Ovary (tissue), 9 donors: Measurements from ENCODE around the gene MACC1. TPM values are rescaled to one million over a fixed set of nuclear protein-coding genes. Genes with fewer than 3 reads are reported as not detected.

ENCODE experiments used
- DNase-seq, 5 donors: peaks; one replicate each; pipeline ENCODE4 v3.0.0-alpha.2; 2019 to 2020
- H3K27ac ChIP-seq, 2 donors: fragments of 200-600 bp; one replicate each; pipeline versions ENCODE4 v1.5.1 to v1.8.0; 2019 to 2022
- H3K27me3 ChIP-seq: fragments of 200-600 bp; one replicate; pipeline ENCODE4 v1.8.0; 2022
- H3K36me3 ChIP-seq: fragments of 200-600 bp; sonication (generic); one replicate; pipeline ENCODE4 v1.5.1; 2019
- H3K4me1 ChIP-seq: one replicate; pipeline ENCODE4 v1.8.1; 2013; ENCODE audit warnings: mild to moderate bottlenecking, moderate library complexity; ENCODE audit not compliant: insufficient read depth
- H3K4me3 ChIP-seq: fragments of 200-600 bp; sonication (generic); one replicate; pipeline ENCODE4 v1.5.1; 2017
- H3K9me3 ChIP-seq, 2 donors: fragments of 200-600 bp in 1 of 2; sonication (generic) in 1 of 2; one replicate each; pipeline versions ENCODE4 v1.5.1 to v1.8.1; 2013 to 2019; ENCODE audit warnings: mild to moderate bottlenecking in 1 of 2, moderate library complexity in 1 of 2
- EP300 ChIP-seq: sonication (generic); formaldehyde crosslinking; IDR thresholded peaks from one replicate; pipeline ENCODE4 v1.6.1; 2017; ENCODE audit warnings: antibody characterized with exemption
- POLR2A ChIP-seq: fragments of 450-650 bp; IDR thresholded peaks from one replicate; pipeline ENCODE4 v1.6.1; 2017; ENCODE audit warnings: antibody characterized with exemption, mild to moderate bottlenecking, moderate library complexity
- WGBS, 3 donors: extraction: QIAGEN DNeasy Blood & Tissue Kit in 1 of 3; methylation state at CpG; one replicate each; pipeline versions ENCODE4 v1.1.5 to v1.1.7; 2013 to 2017; 5-methylcytosine and 5-hydroxymethylcytosine counted together
- intact Hi-C, 4 donors: fragments of 100-400 bp; cut with DNase I; formaldehyde crosslinking; loops; one replicate each; pipeline versions ENCODE4 v1.11.0 to v1.15.1; 2022 to 2023
- polyA plus RNA-seq, 2 donors: library from polyadenylated mRNA; stranded (reverse); fragments of 200-250 nt in 1 of 2; fragments of 350-450 nt in 1 of 2; fragmentation: Illumina TruSeq in 1 of 2; extraction: RNeasy Lipid Tissue Mini Kit (QIAGEN cat#74804) in 1 of 2; gene quantifications; one replicate each; pipeline ENCODE4 v1.2.3, GENCODE V29; 2013 to 2014
- total RNA-seq, 7 donors: library from RNA; depleted of rRNA in 2 of 7; stranded (reverse); fragments of >200 nt in 2 of 7; fragmentation: NEBNext Ultra II Directional in 3 of 7; extraction: Animal tissue kit (Norgen Biotek cat#: 25700) in 3 of 7; gene quantifications; one replicate each; pipeline versions ENCODE4 v1.1.0 to v1.2.4, GENCODE V29; 2016 to 2023
- TF ChIP-seq, protein P1 (sequence below), 3 donors: fragments of 450-650 bp in 2 of 3; fragments of 200-600 bp in 1 of 3; IDR thresholded peaks; one replicate each; pipeline versions ENCODE4 v1.5.1 to v1.8.0; 2016 to 2022; ENCODE audit warnings: antibody characterized with exemption in 3 of 3, mild to moderate bottlenecking in 1 of 3
- donor health status: DM: no; HTN: no; CAD: no; lungs with moderate emphysema.
- donor health status: DM: no; HTN: no; CAD: no.
- donor health status: Bipolar disorder and iron deficiency.
- donor health status: DM: yes; HTN: yes; CAD: no.
- donor health status: DM: no; HTN: no; CAD: no.
- donor health status: DM: yes; HTN: yes; CAD: no.

The MACC1 gene
- total and polyA plus RNA-seq, 9 donors: 0.05 to 3.5 (median 0.33) TPM; not detected in 2

DNA sequence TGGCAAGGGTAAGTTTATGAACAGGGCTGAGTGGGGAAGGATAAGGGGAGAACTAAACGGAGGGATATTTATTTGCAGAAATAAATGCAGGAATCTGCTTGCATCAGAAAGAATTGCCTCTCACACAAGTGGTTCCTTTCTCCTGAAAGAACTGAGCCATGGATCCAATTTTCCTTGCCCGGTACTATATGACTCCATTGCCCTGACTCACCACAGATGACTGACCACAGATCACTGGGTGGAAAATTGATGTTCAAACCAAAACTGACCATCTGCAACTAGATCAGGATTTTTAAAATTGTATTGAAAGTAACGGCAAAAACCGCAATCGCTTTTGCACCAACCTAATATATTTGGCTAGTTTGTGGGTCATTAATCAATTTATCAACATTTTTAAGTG lies 6.2 kb upstream of the MACC1 start:
- intact Hi-C loops: no loop called here
- TF ChIP-seq POLR2A (no peak), EP300 (no peak)
- TF ChIP-seq, protein P1, sequence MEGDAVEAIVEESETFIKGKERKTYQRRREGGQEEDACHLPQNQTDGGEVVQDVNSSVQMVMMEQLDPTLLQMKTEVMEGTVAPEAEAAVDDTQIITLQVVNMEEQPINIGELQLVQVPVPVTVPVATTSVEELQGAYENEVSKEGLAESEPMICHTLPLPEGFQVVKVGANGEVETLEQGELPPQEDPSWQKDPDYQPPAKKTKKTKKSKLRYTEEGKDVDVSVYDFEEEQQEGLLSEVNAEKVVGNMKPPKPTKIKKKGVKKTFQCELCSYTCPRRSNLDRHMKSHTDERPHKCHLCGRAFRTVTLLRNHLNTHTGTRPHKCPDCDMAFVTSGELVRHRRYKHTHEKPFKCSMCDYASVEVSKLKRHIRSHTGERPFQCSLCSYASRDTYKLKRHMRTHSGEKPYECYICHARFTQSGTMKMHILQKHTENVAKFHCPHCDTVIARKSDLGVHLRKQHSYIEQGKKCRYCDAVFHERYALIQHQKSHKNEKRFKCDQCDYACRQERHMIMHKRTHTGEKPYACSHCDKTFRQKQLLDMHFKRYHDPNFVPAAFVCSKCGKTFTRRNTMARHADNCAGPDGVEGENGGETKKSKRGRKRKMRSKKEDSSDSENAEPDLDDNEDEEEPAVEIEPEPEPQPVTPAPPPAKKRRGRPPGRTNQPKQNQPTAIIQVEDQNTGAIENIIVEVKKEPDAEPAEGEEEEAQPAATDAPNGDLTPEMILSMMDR (IDR thresholded peaks at IDR 0.05): no peak
- no peaks in the 10 kb centered on the region for H3K9me3 ChIP-seq
- no peak overlapping the region for H3K27ac ChIP-seq
- no peaks in the 10 kb centered on the region for H3K27me3 ChIP-seq
- no peaks in the 10 kb centered on the region for H3K36me3 ChIP-seq
- WGBS, 3 donors: 92 to 96% (median 93%) methylated on average over 5 of the region's 5 CpGs
- no peak overlapping the region for H3K4me3 ChIP-seq
- no peak for DNase-seq
- H3K4me1 ChIP-seq: no peaks in the 10 kb centered on the region

DNA sequence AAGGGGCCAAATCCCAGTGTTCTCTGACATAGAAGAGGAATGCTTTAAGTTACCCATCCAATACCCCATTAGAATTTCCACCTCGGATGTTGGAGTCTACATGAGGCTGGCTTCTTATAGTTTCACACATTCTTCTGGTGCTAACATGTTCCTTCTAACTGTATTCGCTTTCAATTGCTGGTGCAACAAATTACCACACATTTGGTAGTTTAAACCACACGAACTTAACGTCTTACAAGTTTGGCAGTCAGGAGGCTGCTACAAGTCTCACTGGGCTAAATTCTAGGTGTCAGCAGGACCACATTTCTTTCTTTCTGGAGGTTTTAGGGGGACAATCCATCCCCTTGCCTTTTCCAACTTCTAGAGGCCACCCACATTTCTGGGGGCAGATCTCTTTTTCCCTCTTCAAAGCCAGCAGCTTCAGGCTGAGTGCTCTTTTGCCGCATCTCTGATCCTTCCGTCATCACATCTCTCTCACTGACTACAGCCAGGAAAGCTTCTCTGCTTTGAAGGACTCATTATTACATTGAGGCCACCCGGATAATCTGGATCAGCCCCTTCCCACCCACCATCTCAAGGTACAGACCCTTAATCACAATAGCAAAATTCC lies 5.1 kb upstream of the MACC1 start:
- Histone ChIP-seq H3K36me3 (no peaks in the 10 kb centered on the region), H3K27ac (no peak overlapping the region), H3K9me3 (no peaks in the 10 kb centered on the region), H3K27me3 (no peaks in the 10 kb centered on the region), H3K4me1 (no peaks in the 10 kb centered on the region), H3K4me3 (no peak overlapping the region)
- WGBS, 3 donors: 83 to 86% (median 83%) methylated on average over 7 of the region's 7 CpGs
- TF ChIP-seq EP300 (no peak), POLR2A (no peak)
- TF ChIP-seq, protein P1 (IDR thresholded peaks at IDR 0.05): no peak
- DNase-seq: no peak
- intact Hi-C loops: no loop called here

DNA sequence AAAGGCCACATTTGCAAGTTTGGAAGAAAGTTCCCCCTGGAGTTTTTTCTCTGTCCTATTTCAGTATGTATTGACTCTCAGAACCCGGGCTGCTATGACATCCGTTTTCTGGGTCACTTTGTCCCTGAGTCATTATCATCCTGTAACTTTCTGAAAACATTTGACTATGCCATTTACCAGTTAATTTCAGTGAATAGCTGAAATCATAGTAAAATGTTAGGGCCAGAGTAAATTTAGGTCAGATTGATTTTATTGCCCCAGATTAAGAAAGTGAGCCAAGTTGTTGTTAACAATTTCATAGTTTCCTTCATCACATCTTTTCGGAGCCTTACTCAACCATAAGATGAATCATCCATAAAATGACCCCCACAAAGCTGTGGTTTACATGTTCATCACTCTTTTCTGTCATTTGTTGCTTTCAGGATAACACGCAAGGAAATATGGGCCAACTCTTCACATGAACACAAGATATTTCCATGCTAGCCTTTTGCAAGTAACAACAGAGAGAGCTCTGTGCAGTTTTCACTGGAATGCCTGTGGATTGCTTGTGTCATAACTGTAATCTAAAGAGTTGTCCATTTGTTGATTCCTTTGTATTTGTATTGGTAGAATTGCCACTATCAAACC lies 3.9 kb upstream of the MACC1 start:
- DNase-seq: no peak
- Histone ChIP-seq H3K4me3 (no peak overlapping the region), H3K9me3 (no peaks in the 10 kb centered on the region), H3K27me3 (no peaks in the 10 kb centered on the region), H3K36me3 (no peaks in the 10 kb centered on the region), H3K4me1 (no peaks in the 10 kb centered on the region), H3K27ac (no peak overlapping the region)
- TF ChIP-seq EP300: no peak
- TF ChIP-seq, protein P1 (IDR thresholded peaks at IDR 0.05): no peak
- intact Hi-C loops: no loop called here
- 28 to 34% (median 30%) methylated on average over 4 of the region's 4 CpGs for WGBS, 3 donors

DNA sequence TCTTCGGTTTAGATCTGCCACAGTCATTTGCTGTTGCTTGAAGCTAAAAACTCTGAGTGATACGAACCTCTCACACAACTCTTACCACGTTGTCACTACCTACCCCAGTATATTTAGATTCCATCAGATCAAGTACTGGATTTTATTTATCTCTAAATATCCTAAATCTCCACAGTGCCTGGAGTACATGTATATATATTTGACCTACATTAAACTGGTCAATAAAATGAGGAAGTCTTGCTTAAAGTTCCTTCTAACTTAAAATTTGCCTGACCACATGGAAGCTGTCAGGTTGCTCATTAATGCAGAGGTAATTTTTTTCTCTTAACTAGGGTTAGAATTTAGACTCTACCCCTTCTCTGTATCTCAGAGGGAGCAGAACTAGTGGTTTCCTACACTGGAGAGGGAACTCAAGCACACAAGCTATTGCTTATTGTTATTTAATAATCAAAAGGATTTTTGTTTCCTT lies 3.1 kb upstream of the MACC1 start:
- no peak overlapping the region for H3K27ac ChIP-seq
- H3K36me3 ChIP-seq: no peaks in the 10 kb centered on the region
- DNase-seq: no peak
- no peak overlapping the region for H3K4me3 ChIP-seq
- 79 to 92% (median 86%) methylated on average over 3 of the region's 3 CpGs for WGBS, 3 donors
- no peaks in the 10 kb centered on the region for H3K4me1 ChIP-seq
- H3K27me3 ChIP-seq: no peaks in the 10 kb centered on the region
- TF ChIP-seq EP300 (no peak), POLR2A (no peak)
- TF ChIP-seq, protein P1 (IDR thresholded peaks at IDR 0.05): no peak
- intact Hi-C loops: no loop called here
- H3K9me3 ChIP-seq: no peaks in the 10 kb centered on the region
